ENCODE data around the gene C10orf71.

GRCh38 chr10:49351669-49352068, 52.7 kb downstream of the C10orf71 start:
- TF ChIP-seq CTCF (IDR thresholded peaks at IDR 0.05; ENCODE audit: poor library complexity, severe bottlenecking) (no peak), TAF1 (IDR thresholded peaks at IDR 0.05; ENCODE audit: low read depth) (no peak), EZH2 (IDR thresholded peaks at IDR 0.05; ENCODE audit: borderline replicate concordance, insufficient read depth, low read length, poor library complexity, severe bottlenecking) (no peak), MXI1 (conservative IDR thresholded peaks at IDR 0.05; ENCODE audit: poor library complexity, severe bottlenecking) (no peak), REST (IDR thresholded peaks at IDR 0.05; ENCODE audit: borderline replicate concordance) (no peak)

Measured in neural cell (in vitro differentiated cells).